NCI-H2171 (cell line): ENCODE data around the gene AGTR1.
"Not testable (repeated sequence)": the region's sequence is repeated elsewhere in the genome, so short reads cannot be mapped to it uniquely, and the experiment has no call there.

Experiments
- DNase-seq: peaks from one replicate; lab custom pipeline; 2025; lab: John Stamatoyannopoulos, UW

The AGTR1 gene

DNA sequence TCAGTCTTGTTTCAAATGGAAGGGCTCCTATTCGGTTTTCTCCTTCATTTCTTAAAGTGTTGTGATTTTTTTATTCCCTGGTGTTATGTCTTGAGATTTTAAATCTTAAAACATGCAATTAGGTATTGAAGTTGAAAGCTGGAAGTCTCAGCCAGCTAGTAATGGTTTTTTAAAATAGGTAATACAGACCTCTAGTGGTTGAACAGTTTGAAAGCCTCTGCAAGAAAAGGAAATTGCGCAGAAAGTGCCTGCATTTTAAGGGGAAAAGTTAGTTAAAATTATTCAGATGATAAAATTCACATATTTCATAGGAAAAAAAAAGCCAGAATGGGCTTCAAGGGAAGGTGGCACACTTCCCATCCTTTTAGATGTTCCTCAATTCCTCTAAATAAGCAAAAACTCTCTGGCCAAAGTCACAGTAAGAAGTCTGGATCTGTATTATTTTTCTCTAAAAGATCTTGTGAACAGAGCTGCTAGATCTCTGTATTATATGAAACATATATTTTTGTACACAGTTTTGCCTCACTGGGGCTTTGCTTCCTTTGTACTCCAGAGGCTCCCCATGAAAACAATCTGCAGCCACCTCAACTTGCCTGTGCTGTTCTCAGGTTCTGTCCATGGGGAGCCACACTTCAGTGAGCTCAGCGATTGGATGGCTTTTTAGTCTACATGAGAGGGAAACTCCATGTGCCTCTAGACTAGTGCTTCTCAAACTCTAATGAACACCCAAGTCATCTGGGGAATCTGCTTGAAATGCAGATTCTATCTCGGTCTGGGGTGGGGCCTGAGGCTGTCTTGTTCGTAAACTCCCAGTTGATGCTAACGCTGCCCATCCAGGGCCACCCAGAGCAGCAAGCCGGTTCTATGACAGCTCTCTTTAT, 21.5 kb downstream of the AGTR1 start:
- no peak for DNase-seq

DNA sequence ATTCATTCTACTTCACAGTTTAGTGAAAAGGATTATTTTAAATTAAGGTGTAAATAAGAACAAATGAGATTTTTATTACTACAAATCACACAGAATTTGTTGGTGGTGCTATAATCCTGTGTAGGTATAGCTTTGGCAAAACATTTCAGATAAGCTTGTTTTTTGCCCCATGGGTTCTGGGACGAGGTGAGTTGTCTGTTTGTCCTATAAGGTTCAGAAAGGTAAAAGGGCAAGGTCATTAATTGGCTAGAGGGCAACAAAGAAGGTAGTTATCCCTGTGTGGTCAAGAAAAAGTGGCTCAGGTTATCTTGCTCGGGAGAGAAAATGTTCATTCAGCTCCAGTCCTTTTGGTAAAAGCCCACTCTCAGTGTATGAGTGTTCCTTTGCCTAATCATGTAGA, 23.2 kb downstream of the AGTR1 start:
- no peak for DNase-seq

DNA sequence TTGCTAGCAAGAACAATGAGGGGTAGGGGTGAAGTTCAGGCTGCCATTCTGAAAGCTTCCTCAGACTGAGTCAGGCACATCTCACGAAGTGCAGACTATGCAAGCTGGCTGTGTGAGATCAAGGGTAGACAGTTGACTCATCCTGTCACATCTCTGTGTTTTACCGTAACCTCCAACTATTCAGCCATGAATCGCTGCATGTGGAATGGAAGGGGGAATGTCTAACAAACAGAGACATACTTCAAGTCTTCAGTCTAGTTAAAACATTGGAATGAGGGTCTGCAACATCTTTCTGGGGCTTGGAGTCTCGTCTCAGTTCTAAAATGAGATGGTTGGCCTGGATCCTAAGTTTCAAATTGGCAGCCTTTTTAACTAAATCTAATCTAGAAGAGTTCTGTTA, 25.9 kb downstream of the AGTR1 start:
- no peak for DNase-seq

DNA sequence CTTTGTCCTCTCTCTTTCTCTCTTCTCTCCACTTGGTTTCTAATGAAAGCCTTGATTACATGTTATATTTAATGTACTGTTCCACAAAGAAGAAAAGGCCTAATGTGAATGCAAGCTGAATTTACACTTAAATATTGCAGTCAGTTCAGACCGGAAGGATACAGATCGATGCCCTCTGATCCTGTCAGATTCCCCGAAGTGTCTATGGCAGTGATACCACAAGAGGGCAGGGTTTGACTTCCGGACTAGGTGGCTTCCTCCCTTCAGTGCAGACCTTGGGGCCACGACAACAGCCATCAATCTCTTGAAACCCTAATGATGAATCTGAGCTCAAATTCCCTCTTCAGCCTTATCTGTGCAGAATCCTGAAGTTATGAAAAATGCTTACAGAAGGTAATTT, 29.5 kb downstream of the AGTR1 start:
- DNase-seq: no peak

DNA sequence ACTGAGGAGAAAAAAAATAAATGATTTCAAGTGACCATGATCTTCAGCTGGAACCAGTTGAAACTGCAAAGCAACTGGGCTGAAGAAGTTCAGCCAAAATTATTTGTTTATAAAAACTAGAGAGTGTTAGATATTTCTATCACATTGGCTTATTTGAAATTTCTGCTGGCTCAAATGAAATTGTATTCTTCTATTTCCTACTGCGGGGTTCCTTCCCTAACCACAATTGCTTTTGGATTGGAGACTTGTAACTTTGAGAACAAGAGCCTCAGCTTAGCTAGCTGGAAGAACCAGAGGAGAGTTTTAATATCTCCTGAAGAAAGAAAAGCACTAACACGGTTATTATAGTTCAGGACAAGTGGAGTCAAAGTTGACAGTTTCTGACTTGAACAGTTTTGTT, 31.1 kb downstream of the AGTR1 start:
- DNase-seq: no peak

DNA sequence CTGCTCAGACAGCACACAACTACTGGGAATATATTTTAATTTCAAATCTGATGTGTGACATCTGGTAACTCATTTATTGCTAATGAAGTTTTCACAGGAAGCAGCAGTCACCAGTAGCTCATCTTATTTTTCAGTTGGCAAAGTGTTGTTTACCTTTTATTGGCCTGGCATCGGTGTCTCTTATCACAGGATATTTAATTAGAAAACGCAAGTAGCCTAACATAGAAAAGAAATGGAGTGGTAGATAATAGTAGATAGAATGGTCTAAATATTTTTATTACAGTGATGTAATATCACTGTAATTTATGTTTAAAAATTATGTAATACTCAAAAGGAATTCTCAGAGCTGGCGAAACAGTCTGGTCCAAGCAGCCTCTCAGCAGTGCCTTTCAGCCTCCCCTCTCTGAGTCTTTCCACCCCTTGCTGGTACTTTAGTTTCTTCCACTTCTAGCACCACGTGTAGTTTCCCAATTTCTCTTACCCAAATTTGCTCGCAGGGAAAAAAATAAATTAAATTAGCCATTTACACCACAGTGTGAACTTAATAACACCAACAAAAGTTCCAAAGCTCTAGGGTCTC, 31.9 kb downstream of the AGTR1 start:
- no peak for DNase-seq

DNA sequence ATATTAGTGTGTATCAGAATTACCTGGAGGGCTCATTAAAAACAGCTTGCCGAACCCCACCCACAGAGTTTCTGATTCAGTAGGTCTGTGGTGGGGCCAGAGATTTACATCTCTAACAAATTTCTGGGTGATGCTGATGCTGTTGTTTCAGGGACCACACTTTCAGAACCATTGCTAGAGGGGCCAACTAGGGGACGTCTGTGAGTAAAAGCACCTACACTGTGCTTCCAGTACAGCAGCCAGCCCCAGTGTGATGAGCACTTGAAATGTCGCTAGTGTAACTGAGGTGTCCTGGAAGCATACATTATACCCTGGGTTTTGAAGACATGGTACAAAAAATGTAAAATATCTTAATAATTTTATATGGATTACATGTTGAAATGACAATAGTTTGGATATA, 33.0 kb downstream of the AGTR1 start:
- no peak for DNase-seq

DNA sequence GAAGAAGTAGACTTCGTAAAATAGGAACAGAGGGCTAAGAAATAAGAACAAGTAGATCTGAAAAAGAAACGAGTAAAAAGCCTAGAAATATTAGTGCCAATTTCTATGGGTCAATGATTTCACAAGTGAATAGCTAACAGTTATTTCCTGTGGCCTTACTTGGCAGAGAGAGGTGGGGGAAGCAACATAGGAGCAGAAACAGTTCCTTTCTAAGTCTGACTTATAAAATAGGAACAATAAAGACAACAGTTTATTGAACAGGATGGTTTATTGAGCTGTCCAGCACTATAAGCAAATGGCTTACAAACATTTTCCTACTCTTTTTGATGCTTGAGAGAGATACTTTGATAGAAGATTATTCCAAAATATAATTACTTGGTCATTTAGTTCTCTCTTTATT, 37.9 kb downstream of the AGTR1 start:
- DNase-seq: no peak

DNA sequence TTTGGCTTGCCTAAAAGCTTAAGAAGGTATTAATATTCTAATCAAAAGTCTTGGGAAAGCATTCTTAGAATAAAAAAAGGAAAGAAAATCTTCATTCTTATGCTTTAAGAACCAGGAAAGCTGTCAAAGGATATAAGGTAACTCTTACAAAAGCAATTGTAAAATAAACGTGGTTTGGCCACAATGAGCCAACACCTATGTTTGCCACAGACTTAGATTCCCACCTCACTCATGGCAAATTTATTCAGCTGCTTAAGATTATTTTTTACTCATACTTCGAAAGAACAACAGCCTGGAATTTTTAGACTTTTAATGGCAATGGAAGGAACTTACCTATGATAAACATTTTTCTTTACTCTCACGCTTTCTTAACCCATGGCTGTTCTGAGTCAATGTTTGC, 38.4 kb downstream of the AGTR1 start:
- DNase-seq: no peak

DNA sequence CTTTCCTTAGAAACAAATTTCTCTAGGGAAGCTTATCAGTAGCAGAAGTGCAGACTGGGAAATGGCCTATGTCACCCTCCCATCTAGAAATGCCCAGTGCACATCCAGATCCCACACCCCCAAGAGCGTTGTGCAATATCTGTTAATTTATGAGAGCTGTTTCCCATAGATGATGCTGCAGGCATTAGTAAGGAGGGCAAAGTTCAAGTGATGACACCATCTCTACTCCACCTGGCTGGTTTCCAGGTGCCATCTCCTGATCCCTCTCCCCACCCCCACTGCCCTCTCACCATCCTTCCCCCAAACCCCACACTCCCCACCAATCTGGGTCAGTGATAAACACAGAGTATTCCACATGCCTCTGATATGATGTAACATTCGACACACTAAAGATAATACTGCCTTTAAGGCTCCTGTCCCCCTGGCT, 39.4 kb downstream of the AGTR1 start:
- no peak for DNase-seq

DNA sequence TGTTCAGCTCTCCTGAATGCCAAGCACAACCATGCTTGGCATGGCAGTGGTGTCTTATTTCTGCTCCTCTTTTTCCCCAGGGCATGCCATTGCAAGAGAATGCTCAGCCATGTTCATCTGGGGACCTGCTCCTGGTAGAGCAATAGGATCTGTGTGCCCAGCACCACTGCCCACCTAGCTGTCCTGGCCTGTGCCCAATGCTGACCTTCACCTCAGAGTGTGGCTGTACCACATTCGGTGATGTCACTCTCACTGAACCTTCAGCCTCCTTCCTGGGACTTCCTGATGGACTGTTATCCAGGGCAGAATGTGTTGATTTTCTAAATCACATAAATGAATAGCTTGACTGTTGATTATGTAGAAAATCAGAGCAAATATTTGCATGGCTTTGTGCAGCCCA, 42.0 kb downstream of the AGTR1 start:
- no peak for DNase-seq

DNA sequence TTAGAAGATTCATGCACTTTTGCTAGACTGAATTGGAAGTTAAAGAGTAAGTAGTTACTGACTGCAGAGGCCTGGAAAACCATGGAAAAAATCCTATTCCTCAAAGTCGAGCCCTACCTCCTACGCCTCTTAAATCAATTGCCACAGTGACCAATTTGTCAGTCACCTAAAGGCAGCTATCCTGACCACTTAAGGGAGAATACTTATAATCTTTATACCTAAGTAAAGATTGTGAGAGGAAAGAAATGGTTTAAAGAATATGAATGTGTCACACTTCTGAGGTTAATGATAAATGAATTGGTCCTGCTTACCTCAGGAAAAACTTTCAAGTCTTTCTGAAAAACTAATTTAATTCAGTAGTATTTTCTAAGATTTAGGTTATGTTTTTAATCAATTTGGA, 42.6 kb downstream of the AGTR1 start:
- DNase-seq: no peak

DNA sequence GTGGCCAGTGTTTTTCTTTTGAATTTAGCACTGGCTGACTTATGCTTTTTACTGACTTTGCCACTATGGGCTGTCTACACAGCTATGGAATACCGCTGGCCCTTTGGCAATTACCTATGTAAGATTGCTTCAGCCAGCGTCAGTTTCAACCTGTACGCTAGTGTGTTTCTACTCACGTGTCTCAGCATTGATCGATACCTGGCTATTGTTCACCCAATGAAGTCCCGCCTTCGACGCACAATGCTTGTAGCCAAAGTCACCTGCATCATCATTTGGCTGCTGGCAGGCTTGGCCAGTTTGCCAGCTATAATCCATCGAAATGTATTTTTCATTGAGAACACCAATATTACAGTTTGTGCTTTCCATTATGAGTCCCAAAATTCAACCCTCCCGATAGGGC, 43.5 kb downstream of the AGTR1 start:
- DNase-seq: no peak

DNA sequence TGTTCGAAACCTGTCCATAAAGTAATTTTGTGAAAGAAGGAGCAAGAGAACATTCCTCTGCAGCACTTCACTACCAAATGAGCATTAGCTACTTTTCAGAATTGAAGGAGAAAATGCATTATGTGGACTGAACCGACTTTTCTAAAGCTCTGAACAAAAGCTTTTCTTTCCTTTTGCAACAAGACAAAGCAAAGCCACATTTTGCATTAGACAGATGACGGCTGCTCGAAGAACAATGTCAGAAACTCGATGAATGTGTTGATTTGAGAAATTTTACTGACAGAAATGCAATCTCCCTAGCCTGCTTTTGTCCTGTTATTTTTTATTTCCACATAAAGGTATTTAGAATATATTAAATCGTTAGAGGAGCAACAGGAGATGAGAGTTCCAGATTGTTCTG, 44.4 kb downstream of the AGTR1 start:
- no peak for DNase-seq

DNA sequence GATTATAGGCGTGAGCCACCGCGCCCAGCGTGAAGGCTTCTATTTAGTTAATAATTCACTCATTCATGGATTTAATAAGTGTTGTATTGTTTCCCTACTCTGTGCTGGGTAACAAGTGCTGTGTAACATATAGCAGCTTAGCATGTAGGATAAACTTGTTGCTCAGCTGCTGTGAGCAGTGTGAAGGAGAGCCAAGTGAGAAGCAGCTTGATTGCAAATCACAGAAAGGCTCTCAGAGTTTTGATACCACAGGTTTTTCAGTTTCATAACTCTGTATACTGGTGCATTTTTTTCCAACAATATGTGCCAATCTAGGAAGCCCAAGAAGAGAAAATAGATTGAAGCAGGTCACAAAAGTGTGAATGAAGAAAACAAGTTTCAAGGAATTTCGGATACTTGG, 48.4 kb downstream of the AGTR1 start:
- no peak for DNase-seq

DNA sequence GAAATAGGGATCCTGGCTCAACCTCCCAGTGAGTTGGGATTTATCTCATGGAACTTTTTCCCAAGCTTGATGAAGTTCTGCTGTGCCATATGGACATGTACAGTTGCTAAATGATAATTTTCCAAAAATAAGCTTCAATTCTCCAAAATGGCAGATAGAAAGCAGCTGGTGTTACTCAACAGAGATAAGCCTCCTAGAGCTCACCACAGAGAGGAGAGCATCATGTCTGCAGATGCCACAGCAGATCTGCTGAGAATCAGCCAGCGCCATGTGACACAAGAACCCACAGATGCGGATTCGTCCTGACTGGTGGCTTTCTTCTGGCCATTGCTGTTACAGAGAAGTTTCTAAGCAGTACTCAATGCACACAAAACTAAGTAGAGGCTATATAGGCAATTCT, 50.6 kb downstream of the AGTR1 start:
- DNase-seq: no peak

DNA sequence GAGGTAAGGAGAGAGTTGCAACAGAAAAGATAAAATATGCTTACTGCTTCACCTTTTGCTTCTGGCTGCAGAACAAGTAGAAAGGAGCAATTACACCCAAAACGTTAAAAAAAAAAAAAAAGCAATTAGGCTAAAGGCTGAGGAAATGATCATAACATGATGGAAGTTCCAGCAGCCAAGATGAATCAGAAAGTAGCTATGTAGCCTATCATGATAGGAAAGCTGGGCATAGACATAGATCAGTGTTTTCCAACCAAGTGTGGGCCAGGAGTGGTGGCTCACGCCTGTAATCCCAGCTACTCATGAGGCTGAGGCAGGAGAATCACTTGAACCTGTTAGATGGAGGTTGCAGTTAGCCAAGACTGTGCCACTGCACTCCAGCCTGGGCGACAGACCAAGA, 52.6 kb downstream of the AGTR1 start:
- no peak for DNase-seq

DNA sequence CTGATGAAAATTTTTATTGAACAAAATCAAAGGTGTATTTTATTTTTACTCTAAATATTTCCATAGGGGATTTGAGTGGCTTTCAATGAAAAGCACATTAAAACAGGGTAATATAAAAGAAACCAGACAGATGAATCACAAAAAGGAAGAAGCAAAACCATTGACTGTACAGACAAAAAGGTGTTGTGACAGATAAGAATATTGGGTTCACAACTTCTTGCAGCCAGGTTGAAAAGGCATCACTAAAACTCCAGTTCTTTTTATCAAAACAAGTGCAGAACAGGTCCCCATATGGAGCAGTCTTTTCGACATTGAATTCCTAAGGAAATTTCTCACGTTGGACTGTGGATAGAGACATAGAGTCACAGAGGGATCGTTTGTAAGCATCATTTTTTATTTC, 53.8 kb downstream of the AGTR1 start:
- no peak for DNase-seq

DNA sequence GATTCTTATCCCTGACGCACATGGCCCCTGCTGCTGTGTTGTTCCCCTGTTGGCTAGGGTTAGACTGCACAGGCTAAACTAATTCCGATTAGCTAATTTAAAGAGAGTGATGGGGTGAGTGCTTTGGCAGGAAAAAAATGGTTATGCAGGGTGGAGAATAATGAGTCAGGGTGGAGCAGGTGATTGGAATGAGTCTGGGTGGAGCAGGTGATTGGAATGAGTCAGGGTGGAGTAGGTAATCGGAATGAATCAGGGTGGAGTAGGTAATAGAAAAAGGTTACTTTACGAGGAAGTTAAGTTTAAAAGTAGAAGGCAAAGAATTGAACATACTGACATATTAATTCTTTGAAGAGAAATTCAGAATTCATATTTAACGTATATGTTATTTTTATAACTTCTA, 55.7 kb downstream of the AGTR1 start:
- not testable (repeated sequence) for DNase-seq

DNA sequence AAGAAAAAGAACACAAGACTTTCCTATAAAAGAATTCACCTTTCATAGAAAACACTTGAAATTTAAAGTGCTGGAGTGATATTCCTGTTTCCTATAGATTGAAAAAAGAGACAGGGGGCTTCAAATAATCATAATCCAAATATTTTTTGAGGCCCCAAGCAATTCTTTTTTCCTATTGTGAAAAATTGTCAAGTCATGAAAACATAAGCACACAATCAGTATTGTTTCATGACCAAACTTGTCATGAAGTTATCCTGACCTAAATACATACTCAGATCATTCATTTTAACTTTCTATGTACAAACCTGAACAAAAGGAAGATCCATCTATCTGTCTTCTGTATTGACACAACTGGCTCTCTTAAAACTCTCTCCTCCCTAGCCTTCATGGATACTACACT, 57.9 kb downstream of the AGTR1 start:
- DNase-seq: no peak

DNA sequence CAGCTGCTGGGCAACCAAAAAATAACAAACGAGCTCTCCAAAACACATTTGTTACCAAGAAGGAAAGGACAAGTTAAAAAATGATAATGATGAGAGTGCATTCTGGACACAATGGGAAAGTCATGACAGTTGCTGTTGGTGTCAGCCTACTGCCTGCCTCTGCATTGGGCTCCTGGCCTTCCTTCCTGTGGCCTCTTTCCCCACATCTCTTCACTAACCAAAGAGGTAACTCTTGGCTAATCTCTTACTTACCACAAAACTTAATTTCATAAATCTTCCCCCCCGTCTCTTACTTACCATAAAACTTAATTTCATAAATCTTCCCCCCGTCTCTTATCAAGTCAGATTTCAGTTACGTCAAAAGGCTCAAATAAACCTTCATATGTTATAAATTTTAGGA, 58.6 kb downstream of the AGTR1 start:
- DNase-seq: no peak

DNA sequence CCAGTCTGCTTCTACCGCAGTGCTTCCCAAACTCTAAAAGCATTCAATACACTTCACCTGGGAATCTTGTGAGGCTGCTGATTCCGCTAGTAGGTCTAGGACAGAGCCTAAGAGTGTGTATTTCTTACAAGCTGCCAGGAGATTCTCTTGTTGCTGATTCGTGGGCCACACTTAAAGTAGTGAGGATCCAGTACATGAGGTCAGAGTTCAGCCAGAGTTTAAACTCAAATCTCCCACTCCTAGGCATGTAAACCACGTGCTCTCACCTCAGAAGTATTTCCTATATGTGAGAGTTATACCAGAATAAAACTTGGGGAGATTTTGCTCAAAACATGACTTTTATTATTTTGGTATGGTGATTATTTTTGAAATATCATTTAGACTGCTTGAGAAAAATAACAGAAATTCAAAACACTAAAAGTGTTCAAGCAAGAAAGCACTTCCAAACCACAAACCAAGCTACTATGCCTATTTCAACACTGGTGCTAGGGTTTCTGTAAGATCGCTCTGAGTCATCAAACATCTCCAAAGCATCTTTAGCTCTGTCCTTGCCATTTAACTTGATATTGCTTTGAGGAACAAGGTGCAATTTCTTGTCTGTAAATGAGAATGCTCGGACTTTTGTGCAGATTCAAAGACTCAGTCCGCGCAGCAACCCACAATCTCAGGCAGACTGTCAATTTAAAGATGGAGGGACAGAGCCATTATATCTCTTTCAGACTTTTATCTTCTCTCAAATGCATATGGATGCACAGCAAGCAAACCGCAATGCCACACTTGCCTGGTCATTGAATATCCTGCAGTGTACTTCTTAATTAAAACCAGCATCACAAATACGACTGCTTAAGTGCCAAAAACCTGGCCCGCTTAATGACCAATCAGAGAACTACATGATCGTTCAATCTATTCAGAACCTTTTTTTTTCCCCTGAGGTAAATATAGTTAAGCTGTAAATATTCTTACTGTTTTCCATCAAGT, 59.8 kb downstream of the AGTR1 start:
- no peak for DNase-seq
